ENCODE measurements around the gene POLR1F.
A peak's percentile ranks its signal among the peaks of the same experiment; 100 is the strongest.

The POLR1F gene

DNA sequence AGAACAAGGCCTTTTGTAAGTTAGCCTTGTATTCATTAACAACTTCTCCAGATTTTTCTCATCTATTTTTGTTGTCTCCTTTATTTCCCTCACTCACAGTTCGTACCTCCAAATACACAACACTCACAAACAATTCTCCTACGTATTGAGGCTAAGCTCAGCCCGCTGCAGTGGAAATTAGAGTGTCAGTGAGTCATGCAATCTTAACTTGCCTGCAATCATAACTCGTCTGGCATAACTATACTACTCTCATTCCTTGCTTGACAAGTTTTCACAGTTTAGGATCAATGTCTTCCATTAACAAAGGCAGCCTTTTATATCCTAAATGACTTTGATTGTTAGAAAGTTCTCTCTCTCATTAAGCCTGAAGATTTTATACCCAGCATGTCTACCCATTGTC, 40.8 kb upstream of the POLR1F start:
- Histone ChIP-seq H3K4me3 (ENCODE audit: insufficient read depth, low read length, poor library complexity, severe bottlenecking) (no peak overlapping the region), H4K20me1 (ENCODE audit: low read depth, low read length) (no peaks in the 10 kb centered on the region), H3K4me2 (ENCODE audit: low read depth, low read length, poor library complexity, severe bottlenecking) (no peak overlapping the region), H3K27me3 (ENCODE audit: low read length) (no peaks in the 10 kb centered on the region), H3K27ac (ENCODE audit: low read depth, low read length) (no peak overlapping the region), H3F3A (ENCODE audit: insufficient read depth) (no peaks in the 10 kb centered on the region), H3K9me2 (replicated peaks; ENCODE audit: insufficient read depth, low read length) (no peaks in the 10 kb centered on the region), H2AFZ (ENCODE audit: low read depth, low read length, severe bottlenecking) (no peak overlapping the region), H3K36me3 (ENCODE audit: low read length) (no peaks in the 10 kb centered on the region), H3K79me2 (ENCODE audit: insufficient read depth, low read length) (no peaks in the 10 kb centered on the region), H3K9me3 (ENCODE audit: insufficient read depth, low read length) (no peaks in the 10 kb centered on the region), H3K9ac (ENCODE audit: low read length) (no peak overlapping the region)
- TF ChIP-seq EZH2phosphoT487 (conservative IDR thresholded peaks at IDR 0.05; ENCODE audit: low read length), result no peak
- TF ChIP-seq, protein P1, sequence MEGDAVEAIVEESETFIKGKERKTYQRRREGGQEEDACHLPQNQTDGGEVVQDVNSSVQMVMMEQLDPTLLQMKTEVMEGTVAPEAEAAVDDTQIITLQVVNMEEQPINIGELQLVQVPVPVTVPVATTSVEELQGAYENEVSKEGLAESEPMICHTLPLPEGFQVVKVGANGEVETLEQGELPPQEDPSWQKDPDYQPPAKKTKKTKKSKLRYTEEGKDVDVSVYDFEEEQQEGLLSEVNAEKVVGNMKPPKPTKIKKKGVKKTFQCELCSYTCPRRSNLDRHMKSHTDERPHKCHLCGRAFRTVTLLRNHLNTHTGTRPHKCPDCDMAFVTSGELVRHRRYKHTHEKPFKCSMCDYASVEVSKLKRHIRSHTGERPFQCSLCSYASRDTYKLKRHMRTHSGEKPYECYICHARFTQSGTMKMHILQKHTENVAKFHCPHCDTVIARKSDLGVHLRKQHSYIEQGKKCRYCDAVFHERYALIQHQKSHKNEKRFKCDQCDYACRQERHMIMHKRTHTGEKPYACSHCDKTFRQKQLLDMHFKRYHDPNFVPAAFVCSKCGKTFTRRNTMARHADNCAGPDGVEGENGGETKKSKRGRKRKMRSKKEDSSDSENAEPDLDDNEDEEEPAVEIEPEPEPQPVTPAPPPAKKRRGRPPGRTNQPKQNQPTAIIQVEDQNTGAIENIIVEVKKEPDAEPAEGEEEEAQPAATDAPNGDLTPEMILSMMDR (IDR thresholded peaks at IDR 0.05; ENCODE audit: insufficient read depth, low read length, poor library complexity, severe bottlenecking), result no peak

DNA sequence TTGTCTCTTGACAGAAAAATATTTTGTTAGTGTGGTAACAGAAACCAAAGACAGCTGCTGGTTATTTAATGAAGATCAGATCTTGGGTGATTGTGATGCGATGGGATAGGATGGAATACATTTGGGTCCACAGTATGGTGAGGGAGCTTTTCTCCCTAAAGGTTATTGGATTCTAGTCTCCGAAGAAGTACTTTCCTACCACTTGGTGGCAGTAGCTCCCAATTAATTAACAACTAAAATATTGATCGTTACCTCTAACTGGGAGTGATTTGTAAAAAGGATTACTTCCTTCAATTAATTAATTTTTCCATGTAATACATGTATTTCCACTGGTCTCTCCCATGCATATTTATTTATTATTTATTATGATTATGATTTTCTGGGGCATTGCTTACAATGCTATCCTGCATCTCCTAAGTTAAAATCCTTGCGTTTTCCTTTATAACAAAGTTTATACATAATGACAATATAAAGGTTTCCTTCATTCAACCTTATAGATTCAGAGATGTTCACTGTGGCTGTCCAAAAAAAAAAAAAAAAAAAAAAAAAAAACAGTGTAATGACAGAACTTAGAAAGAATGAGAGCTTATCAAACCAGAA, 39.0 kb upstream of the POLR1F start:
- Histone ChIP-seq H3K27me3 (ENCODE audit: low read length) (no peaks in the 10 kb centered on the region), H3K79me2 (ENCODE audit: insufficient read depth, low read length) (no peaks in the 10 kb centered on the region), H3F3A (ENCODE audit: insufficient read depth) (no peaks in the 10 kb centered on the region), H3K4me3 (ENCODE audit: insufficient read depth, low read length, poor library complexity, severe bottlenecking) (no peak overlapping the region), H3K9me3 (ENCODE audit: insufficient read depth, low read length) (no peaks in the 10 kb centered on the region), H2AFZ (ENCODE audit: low read depth, low read length, severe bottlenecking) (no peak overlapping the region), H3K9ac (ENCODE audit: low read length) (no peak overlapping the region), H4K20me1 (ENCODE audit: low read depth, low read length) (no peaks in the 10 kb centered on the region), H3K36me3 (ENCODE audit: low read length) (no peaks in the 10 kb centered on the region), H3K27ac (ENCODE audit: low read depth, low read length) (no peak overlapping the region), H3K4me2 (ENCODE audit: low read depth, low read length, poor library complexity, severe bottlenecking) (no peak overlapping the region), H3K9me2 (replicated peaks; ENCODE audit: insufficient read depth, low read length) (no peaks in the 10 kb centered on the region)
- TF ChIP-seq, protein P1 (IDR thresholded peaks at IDR 0.05; ENCODE audit: insufficient read depth, low read length, poor library complexity, severe bottlenecking), result peak; percentile 51
- TF ChIP-seq EZH2phosphoT487 (conservative IDR thresholded peaks at IDR 0.05; ENCODE audit: low read length), result no peak

DNA sequence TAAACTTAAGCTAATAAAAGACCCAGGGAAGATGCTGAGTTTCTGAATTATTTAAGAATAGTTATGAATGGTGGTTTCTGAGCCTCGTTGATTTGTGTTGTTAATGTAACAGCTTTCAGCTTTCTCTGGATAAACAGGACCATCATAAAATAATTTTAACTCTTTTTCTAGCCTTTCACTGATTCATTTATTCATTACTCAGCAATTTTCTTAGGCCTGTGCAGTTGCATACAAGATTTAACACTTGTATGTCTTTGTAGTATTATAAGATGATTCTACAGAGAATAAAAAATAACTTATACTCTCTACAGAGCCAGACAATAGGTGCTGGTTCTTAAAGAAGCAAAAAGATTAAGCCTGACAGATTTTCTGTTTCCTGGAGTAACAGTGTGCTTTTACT, 35.2 kb upstream of the POLR1F start:
- Histone ChIP-seq H3K36me3 (ENCODE audit: low read length) (no peaks in the 10 kb centered on the region), H3K4me3 (ENCODE audit: insufficient read depth, low read length, poor library complexity, severe bottlenecking) (no peak overlapping the region), H3K9me3 (ENCODE audit: insufficient read depth, low read length) (no peaks in the 10 kb centered on the region), H3F3A (ENCODE audit: insufficient read depth) (no peaks in the 10 kb centered on the region), H4K20me1 (ENCODE audit: low read depth, low read length) (no peaks in the 10 kb centered on the region), H2AFZ (ENCODE audit: low read depth, low read length, severe bottlenecking) (no peak overlapping the region), H3K9ac (ENCODE audit: low read length) (no peak overlapping the region), H3K27me3 (ENCODE audit: low read length) (no peaks in the 10 kb centered on the region), H3K79me2 (ENCODE audit: insufficient read depth, low read length) (no peaks in the 10 kb centered on the region), H3K27ac (ENCODE audit: low read depth, low read length) (no peak overlapping the region), H3K9me2 (replicated peaks; ENCODE audit: insufficient read depth, low read length) (no peaks in the 10 kb centered on the region), H3K4me2 (ENCODE audit: low read depth, low read length, poor library complexity, severe bottlenecking) (no peak overlapping the region)
- TF ChIP-seq, protein P1 (IDR thresholded peaks at IDR 0.05; ENCODE audit: insufficient read depth, low read length, poor library complexity, severe bottlenecking), result no peak
- no peak for TF ChIP-seq EZH2phosphoT487 (conservative IDR thresholded peaks at IDR 0.05; ENCODE audit: low read length)

Measured in SU-DHL-6 (cell line).